MM.1S (cell line): ENCODE data around the gene S100A13.

Source experiments
- EZH2 ChIP-seq: fragments of 300-600 bp; sonication (generic); optimal IDR thresholded peaks from 2 replicates; pipeline ENCODE3; 2017; ENCODE audit warnings: low read depth, mild to moderate bottlenecking, antibody characterized with exemption, low read length, mixed read lengths
- EZH2phosphoT487 ChIP-seq: fragments of 300-600 bp; sonication (generic); IDR thresholded peaks from 2 replicates; pipeline ENCODE4 v1.6.1; 2018; ENCODE audit warnings: antibody characterized with exemption, low read length
- TF ChIP-seq, protein P1 (sequence below): fragments of 300-600 bp; sonication (generic); IDR thresholded peaks from 2 replicates; pipeline ENCODE4 v1.5.1; 2016; ENCODE audit warnings: antibody characterized with exemption, low read length, mixed read lengths

DNA sequence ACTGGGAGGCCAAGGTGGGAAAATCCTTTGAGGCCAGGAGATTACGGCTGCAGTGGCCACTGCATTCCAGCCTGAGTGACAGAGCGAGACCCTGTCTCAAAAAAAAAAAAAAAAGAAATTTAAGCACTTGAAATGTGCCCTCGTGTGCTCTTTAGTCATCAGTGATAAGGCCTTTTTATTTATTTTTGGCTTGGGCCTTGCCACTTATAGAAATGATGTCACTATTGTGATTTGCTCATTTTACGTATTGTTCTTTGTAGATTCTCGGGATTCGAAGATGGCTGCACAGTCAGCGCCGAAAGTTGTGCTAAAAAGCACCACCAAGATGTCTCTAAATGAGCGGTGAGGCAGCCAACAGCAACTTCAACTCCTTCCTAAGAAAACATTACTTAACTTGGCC, 9.0 kb upstream of the S100A13 start:
- TF ChIP-seq, protein P1, sequence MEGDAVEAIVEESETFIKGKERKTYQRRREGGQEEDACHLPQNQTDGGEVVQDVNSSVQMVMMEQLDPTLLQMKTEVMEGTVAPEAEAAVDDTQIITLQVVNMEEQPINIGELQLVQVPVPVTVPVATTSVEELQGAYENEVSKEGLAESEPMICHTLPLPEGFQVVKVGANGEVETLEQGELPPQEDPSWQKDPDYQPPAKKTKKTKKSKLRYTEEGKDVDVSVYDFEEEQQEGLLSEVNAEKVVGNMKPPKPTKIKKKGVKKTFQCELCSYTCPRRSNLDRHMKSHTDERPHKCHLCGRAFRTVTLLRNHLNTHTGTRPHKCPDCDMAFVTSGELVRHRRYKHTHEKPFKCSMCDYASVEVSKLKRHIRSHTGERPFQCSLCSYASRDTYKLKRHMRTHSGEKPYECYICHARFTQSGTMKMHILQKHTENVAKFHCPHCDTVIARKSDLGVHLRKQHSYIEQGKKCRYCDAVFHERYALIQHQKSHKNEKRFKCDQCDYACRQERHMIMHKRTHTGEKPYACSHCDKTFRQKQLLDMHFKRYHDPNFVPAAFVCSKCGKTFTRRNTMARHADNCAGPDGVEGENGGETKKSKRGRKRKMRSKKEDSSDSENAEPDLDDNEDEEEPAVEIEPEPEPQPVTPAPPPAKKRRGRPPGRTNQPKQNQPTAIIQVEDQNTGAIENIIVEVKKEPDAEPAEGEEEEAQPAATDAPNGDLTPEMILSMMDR: no peak
- no peak for TF ChIP-seq EZH2
- TF ChIP-seq EZH2phosphoT487: no peak
